Neural cell (in vitro differentiated cells): ENCODE measurements around the gene GBE1. TPM values are rescaled to one million over a fixed set of nuclear protein-coding genes. Genes with fewer than 3 reads are reported as not detected.

ENCODE experiments used
- H2AFZ ChIP-seq: fragments of 200-600, 300-800 bp; sonication (generic), shearing (Covaris generic); 2 replicates; pipeline ENCODE4 v1.6.0; 2014; ENCODE audit warnings: low read depth, mild to moderate bottlenecking, antibody characterized with exemption, low read length, moderate library complexity
- H3F3A ChIP-seq: fragments of 200-600 bp; shearing (Covaris generic); 2 replicates; pipeline ENCODE4 v1.6.1; 2016; ENCODE audit warnings: mild to moderate bottlenecking, moderate library complexity, mixed read lengths, antibody characterized with exemption, low read length; ENCODE audit not compliant: insufficient read depth, poor library complexity, severe bottlenecking
- H3K27ac ChIP-seq: fragments of 200-600, 300-800 bp; sonication (generic), shearing (Covaris generic); 2 replicates; pipeline ENCODE4 v1.5.1; 2014; ENCODE audit warnings: mild to moderate bottlenecking, low read length, moderate library complexity
- H3K27me3 ChIP-seq: fragments of 300-800, 200-600 bp; sonication (generic), shearing (Covaris generic); 2 replicates; pipeline ENCODE4 v1.6.0; 2014; ENCODE audit warnings: mild to moderate bottlenecking, low read depth, low read length, moderate library complexity; ENCODE audit not compliant: insufficient read depth
- H3K36me3 ChIP-seq: fragments of 300-800, 200-600 bp; sonication (generic), shearing (Covaris generic); 2 replicates; pipeline ENCODE4 v1.5.1; 2014; ENCODE audit warnings: mild to moderate bottlenecking, antibody characterized with exemption, low read length, moderate library complexity; ENCODE audit not compliant: insufficient read depth
- H3K4me2 ChIP-seq: fragments of 300-800, 200-600 bp; sonication (generic), shearing (Covaris generic); 2 replicates; pipeline ENCODE4 v1.6.0; 2014; ENCODE audit warnings: mild to moderate bottlenecking, low read length
- H3K4me3 ChIP-seq: fragments of 300-800, 200-600 bp; sonication (generic), shearing (Covaris generic); 2 replicates; pipeline ENCODE4 v1.5.1; 2014; ENCODE audit warnings: mild to moderate bottlenecking, low read length, moderate library complexity
- H3K79me2 ChIP-seq: fragments of 200-600 bp; shearing (Covaris generic); replicated peaks from 2 replicates; pipeline ENCODE4 v1.6.0; 2014; ENCODE audit warnings: mild to moderate bottlenecking, low read length, moderate library complexity; ENCODE audit not compliant: insufficient read depth
- H3K9ac ChIP-seq: fragments of 300-800, 200-600 bp; sonication (generic), shearing (Covaris generic); 2 replicates; pipeline ENCODE4 v1.6.1; 2016; ENCODE audit warnings: mild to moderate bottlenecking, low read length, mixed read lengths
- H3K9me2 ChIP-seq: fragments of 200-600 bp; shearing (Covaris generic); 2 replicates; pipeline ENCODE4 v1.6.1; 2016; ENCODE audit warnings: mild to moderate bottlenecking, low read length, mixed read lengths; ENCODE audit not compliant: insufficient read depth
- H3K9me3 ChIP-seq: fragments of 200-600, 300-800 bp; sonication (generic), shearing (Covaris generic); 2 replicates; pipeline ENCODE4 v1.6.1; 2016; ENCODE audit warnings: mild to moderate bottlenecking, mixed run types, low read length, moderate library complexity, mixed read lengths
- H4K20me1 ChIP-seq: fragments of 200-600 bp; shearing (Covaris generic); 2 replicates; pipeline ENCODE4 v1.6.1; 2016; ENCODE audit warnings: mild to moderate bottlenecking, mixed run types; ENCODE audit not compliant: insufficient read depth
- CTCF ChIP-seq: fragments of 450-650 bp; IDR thresholded peaks from 2 replicates; pipeline ENCODE4 v1.5.1; 2014; ENCODE audit warnings: antibody characterized with exemption, mild to moderate bottlenecking, moderate library complexity; ENCODE audit not compliant: poor library complexity, severe bottlenecking
- EP300 ChIP-seq: fragments of 450-650 bp; conservative IDR thresholded peaks from 2 replicates; pipeline ENCODE4 v1.6.1; 2014; ENCODE audit warnings: antibody characterized with exemption, mild to moderate bottlenecking, moderate library complexity; ENCODE audit not compliant: poor library complexity, severe bottlenecking
- EZH2 ChIP-seq: fragments of 200-600, 300-800 bp; shearing (Covaris generic), sonication (generic); IDR thresholded peaks from 2 replicates; pipeline ENCODE4 v1.6.1; 2014; ENCODE audit warnings: antibody characterized with exemption, low read length, borderline replicate concordance, mild to moderate bottlenecking; ENCODE audit not compliant: insufficient read depth, poor library complexity, severe bottlenecking
- POLR2AphosphoS5 ChIP-seq: IDR thresholded peaks from 2 replicates; pipeline ENCODE4 v1.6.1; 2012
- RAD21 ChIP-seq: fragments of 450-650 bp; conservative IDR thresholded peaks from 2 replicates; pipeline ENCODE4 v1.6.1; 2014; ENCODE audit warnings: antibody characterized with exemption, mild to moderate bottlenecking, moderate library complexity
- SMC3 ChIP-seq: fragments of 450-650 bp; conservative IDR thresholded peaks from 2 replicates; pipeline ENCODE4 v1.6.1; 2014; ENCODE audit warnings: antibody characterized with exemption, mild to moderate bottlenecking, moderate library complexity; ENCODE audit not compliant: poor library complexity
- TAF1 ChIP-seq: IDR thresholded peaks from 2 replicates; pipeline ENCODE4 v1.6.1; 2012; ENCODE audit warnings: low read depth
- polyA plus RNA-seq: library from polyadenylated mRNA; depleted of rRNA; stranded (reverse); fragments of >200 nt; gene quantifications from 2 replicates; pipeline ENCODE4 v1.2.3, GENCODE V29; 2014
- TF ChIP-seq, protein P1 (sequence below): IDR thresholded peaks from 2 replicates; pipeline ENCODE4 v1.6.1; 2012; ENCODE audit warnings: borderline replicate concordance

GBE1 gene
- polyA plus RNA-seq, 1 donor from 2014 or later = 2.4 TPM

DNA sequence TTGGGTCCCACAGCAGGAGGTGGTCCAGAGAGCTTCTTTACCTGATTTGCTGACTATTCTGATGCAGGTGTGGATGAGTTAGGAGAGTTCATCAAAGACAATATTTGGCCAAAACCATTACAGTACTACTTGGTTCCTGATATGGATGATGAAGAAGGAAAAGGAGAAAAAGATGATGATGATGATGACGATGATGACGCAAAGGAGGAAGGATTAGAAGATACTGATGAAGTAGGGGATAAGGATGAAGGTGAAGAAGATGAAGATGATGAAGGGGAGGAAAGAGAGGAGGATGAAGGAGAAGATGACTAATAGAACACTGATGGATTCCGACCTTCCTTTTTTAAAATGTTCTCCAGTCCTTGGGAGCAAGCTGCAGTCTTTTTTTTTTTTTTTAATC is 148.7 kb downstream of the GBE1 start:
- Histone ChIP-seq H3K9me2 (no peaks in the 10 kb centered on the region), H3K79me2 (no peaks in the 10 kb centered on the region), H3K27ac (no peak overlapping the region), H3K4me2 (no peak overlapping the region), H2AFZ (no peak overlapping the region), H3K9me3 (no peaks in the 10 kb centered on the region), H3K27me3 (no peaks in the 10 kb centered on the region), H4K20me1 (no peaks in the 10 kb centered on the region), H3K4me3 (no peak overlapping the region), H3F3A (no peaks in the 10 kb centered on the region), H3K36me3 (no peaks in the 10 kb centered on the region), H3K9ac (no peak overlapping the region)
- TF ChIP-seq EP300 = no peak

DNA sequence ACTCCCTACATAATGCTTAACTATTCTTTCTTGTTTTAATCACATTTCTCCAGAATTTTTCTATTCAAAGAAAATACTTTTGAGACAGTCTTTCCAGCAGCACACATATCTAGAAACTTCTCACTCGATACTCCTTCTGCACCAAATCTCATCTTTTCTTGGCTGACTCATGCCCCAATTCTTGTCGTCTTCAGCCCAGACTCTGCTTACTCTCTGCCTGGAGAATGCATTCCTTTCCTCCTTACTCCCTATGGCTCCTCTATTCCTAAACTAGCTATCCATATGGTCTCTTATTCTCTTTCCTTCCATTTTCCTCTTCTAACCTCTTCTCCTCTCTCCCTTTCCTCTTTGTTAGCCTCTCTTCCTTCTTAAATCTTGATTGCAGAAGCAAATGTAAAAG is 158.7 kb downstream of the GBE1 start:
- Histone ChIP-seq H3K79me2 (no peaks in the 10 kb centered on the region), H3K4me3 (no peak overlapping the region)

DNA sequence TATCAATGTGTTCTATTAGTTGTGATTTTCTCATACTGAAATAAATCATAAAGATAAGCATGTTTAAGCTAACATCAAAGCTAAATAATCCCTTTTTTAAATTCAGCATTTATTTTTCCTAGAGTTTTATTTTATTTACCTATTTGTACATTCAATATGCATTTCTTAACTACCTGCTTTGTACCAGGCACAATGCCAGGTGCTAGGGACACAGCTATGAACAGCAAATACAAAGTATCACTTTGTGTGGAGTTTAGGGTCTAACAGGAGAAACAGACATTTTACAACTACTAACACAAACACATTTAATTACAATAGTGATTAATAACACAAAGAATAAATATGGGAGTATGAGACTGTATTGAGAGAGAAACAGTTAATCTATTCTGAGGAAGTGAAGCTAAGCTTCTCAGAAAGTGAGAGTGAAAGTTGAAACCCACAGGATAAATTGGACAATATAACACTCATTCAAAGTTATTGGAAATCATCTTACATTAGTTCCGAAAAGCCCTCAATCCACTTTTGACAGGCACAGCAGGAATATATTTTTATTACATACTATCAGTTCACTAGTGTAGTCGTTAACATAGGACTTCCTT is 159.6 kb downstream of the GBE1 start:
- Histone ChIP-seq H3K9me3 (no peaks in the 10 kb centered on the region), H3K79me2 (no peaks in the 10 kb centered on the region), H3K27me3 (no peaks in the 10 kb centered on the region), H3K4me2 (no peak overlapping the region), H2AFZ (no peak overlapping the region), H3K36me3 (no peaks in the 10 kb centered on the region), H4K20me1 (no peaks in the 10 kb centered on the region), H3K27ac (no peak overlapping the region), H3K9ac (no peak overlapping the region), H3K4me3 (no peak overlapping the region), H3K9me2 (no peaks in the 10 kb centered on the region), H3F3A (no peaks in the 10 kb centered on the region)
- TF ChIP-seq TAF1 = no peak

More for the DNA sequence above, 158.7 kb downstream of the GBE1 start:
- no peaks in the 10 kb centered on the region for H3K27me3 ChIP-seq
- no peaks in the 10 kb centered on the region for H4K20me1 ChIP-seq
- H3K27ac ChIP-seq = no peak overlapping the region
- H3K36me3 ChIP-seq = no peaks in the 10 kb centered on the region
- H3K9me2 ChIP-seq = no peaks in the 10 kb centered on the region
- no peak overlapping the region for H2AFZ ChIP-seq
- no peak overlapping the region for H3K9ac ChIP-seq
- H3K4me2 ChIP-seq = no peak overlapping the region
- TF ChIP-seq EP300 (no peak), POLR2AphosphoS5 (no peak), EZH2 (no peak), RAD21 (no peak)
- no peaks in the 10 kb centered on the region for H3F3A ChIP-seq
- no peaks in the 10 kb centered on the region for H3K9me3 ChIP-seq

- H3K4me2 ChIP-seq = no peak overlapping the region
- no peaks in the 10 kb centered on the region for H3K27me3 ChIP-seq
Measured at GRCh38 chr3:81592101-81592500, 169.3 kb downstream of the GBE1 start.

More at GRCh38 chr3:81592101-81592500, 169.3 kb downstream of the GBE1 start:
- no peak overlapping the region for H3K9ac ChIP-seq
- no peak overlapping the region for H3K4me3 ChIP-seq
- no peaks in the 10 kb centered on the region for H3K9me3 ChIP-seq
- H3K79me2 ChIP-seq = no peaks in the 10 kb centered on the region
- H3F3A ChIP-seq = no peaks in the 10 kb centered on the region
- no peaks in the 10 kb centered on the region for H3K36me3 ChIP-seq
- H4K20me1 ChIP-seq = no peaks in the 10 kb centered on the region
- no peak overlapping the region for H2AFZ ChIP-seq
- H3K9me2 ChIP-seq = no peaks in the 10 kb centered on the region
- TF ChIP-seq CTCF (no peak), RAD21 (no peak), TAF1 (no peak), POLR2AphosphoS5 (no peak), SMC3 (no peak), EP300 (no peak), EZH2 (no peak)
- TF ChIP-seq, protein P1, sequence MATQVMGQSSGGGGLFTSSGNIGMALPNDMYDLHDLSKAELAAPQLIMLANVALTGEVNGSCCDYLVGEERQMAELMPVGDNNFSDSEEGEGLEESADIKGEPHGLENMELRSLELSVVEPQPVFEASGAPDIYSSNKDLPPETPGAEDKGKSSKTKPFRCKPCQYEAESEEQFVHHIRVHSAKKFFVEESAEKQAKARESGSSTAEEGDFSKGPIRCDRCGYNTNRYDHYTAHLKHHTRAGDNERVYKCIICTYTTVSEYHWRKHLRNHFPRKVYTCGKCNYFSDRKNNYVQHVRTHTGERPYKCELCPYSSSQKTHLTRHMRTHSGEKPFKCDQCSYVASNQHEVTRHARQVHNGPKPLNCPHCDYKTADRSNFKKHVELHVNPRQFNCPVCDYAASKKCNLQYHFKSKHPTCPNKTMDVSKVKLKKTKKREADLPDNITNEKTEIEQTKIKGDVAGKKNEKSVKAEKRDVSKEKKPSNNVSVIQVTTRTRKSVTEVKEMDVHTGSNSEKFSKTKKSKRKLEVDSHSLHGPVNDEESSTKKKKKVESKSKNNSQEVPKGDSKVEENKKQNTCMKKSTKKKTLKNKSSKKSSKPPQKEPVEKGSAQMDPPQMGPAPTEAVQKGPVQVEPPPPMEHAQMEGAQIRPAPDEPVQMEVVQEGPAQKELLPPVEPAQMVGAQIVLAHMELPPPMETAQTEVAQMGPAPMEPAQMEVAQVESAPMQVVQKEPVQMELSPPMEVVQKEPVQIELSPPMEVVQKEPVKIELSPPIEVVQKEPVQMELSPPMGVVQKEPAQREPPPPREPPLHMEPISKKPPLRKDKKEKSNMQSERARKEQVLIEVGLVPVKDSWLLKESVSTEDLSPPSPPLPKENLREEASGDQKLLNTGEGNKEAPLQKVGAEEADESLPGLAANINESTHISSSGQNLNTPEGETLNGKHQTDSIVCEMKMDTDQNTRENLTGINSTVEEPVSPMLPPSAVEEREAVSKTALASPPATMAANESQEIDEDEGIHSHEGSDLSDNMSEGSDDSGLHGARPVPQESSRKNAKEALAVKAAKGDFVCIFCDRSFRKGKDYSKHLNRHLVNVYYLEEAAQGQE = no peak
- no peak overlapping the region for H3K27ac ChIP-seq
